ENCODE results near the gene GNAO1.

GNAO1 gene

GRCh38 chr16:56405977-56406672 lies 214.8 kb downstream of the GNAO1 start:
- no peak overlapping the region for H3K27ac ChIP-seq
- TF ChIP-seq ZFX (IDR thresholded peaks at IDR 0.05) = no peak
- no peak for TF ChIP-seq CTCF (conservative IDR thresholded peaks at IDR 0.05)
